ENCODE data around the gene CNOT3.

The CNOT3 gene

GRCh38 chr19:54149021-54149812 lies 11.7 kb downstream of the CNOT3 start:
- no peak for DNase-seq (ENCODE audit: low read depth in 2 of 2)

DNA sequence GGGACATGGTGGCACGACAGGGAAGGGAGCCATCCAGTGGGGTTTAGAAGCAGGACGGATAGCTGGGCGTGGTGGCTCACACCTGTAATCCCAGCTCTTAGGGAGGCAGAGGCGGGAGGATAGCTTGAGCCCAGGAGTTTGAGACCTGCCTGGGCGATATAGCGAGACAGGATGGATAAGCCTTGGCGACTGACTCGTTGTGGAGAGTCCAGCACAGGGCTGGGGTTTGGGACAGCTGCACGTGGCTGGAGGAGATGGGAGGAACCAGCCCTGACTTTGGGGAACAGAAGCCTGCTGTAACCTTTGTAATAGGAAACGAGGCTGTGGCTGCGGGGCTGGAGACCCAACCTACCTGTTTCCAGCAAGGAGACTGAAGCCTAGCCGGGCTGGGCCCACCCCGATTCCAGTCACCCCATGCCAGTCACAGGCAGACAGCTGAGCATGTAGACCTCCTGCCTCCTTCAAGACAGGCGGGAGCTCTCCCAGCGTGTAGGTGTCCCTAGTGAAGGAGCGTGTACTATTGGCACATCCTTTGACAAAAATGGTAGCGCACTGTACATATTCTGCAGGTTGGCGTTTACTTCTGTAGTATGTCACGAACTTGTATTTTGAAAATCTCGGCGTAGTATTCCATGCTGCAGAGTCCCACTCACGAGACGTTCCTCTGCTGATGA lies 13.9 kb downstream of the CNOT3 start:
- DNase-seq (ENCODE audit: low read depth in 2 of 2): no peak

DNA sequence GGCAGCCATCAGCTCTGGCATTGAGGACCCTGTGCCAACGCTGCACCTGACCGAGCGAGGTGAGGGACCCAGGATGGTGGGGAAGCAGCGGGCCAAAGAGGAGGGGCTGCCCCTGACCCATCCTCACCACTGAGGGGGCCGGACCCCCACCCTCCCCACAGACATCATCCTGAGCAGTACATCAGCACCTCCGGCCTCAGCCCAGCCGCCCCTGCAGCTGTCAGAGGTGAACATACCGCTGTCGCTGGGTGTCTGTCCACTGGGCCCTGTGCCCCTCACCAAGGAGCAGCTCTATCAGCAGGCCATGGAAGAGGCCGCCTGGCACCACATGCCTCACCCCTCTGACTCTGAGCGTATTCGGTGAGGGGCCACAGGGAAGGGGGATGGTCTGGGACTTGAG lies 14.7 kb downstream of the CNOT3 start:
- DNase-seq (ENCODE audit: low read depth in 2 of 2): no peak

GRCh38 chr19:54152878-54153524 lies 15.4 kb downstream of the CNOT3 start:
- no peak for DNase-seq (ENCODE audit: low read depth in 2 of 2)

- no peak for DNase-seq (ENCODE audit: low read depth in 2 of 2)
These were observed 16.3 kb downstream of the CNOT3 start for GRCh38 chr19:54153731-54154326.

DNA sequence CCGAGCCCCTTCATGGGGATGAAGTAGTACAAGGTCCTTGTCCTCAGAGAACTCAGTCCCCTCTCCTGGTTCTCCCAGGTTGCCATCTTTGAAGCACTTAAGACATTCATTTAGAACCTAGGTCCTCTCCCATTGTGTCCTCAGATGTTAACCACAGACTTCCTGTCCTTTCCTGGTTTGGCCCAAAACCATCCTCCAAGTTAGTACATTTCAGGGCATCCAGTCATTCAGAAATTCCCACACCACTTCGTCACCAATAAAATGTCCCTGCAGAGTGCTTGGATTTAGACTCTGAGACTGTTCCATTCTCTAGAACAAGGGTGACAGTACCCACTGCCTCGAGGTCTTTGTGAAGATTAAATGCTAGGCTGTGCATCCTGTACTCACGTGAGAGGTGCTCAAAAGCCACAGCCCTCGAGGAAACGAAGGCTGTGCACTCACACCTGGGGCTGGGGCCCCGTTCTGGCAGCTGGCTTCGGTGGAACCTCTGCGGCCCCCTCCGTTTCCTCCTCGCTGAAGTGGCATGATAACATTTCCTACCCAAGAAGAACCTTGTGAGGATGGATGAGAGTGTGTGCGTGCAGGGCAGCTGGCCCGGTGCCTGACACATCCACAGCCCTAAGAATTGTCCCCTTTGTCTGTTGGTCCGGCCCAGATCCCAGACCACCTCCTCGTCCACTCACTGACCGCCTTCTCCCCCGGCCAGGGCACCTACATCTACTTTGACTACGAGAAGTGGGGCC lies 17.2 kb downstream of the CNOT3 start:
- no peak for DNase-seq (ENCODE audit: low read depth in 2 of 2)

- no peak for DNase-seq (ENCODE audit: low read depth in 2 of 2)
These were observed 18.1 kb downstream of the CNOT3 start for GRCh38 chr19:54155694-54156093.

DNA sequence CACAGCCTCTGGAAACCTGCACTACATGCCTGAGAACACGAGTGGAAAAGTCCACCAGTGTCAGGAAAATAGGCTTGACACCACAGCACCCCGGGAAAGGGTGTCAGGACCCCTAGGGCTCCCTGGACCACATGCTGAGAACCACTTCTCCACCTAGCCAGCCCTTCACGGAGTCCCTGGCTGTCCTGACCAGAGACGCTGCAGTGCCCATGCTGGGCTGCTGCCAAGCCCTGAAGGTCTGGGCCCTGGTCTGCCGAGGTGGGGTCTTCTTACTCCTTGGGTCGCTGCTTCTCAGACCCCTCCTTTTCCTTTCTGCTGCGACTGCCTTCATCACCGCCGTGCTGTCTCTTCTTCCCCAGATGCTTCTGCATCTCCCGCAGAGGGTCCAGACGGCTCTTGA lies 18.9 kb downstream of the CNOT3 start:
- no peak for DNase-seq (ENCODE audit: low read depth in 2 of 2)

GRCh38 chr19:54156953-54157352 lies 19.4 kb downstream of the CNOT3 start:
- DNase-seq (ENCODE audit: low read depth in 2 of 2): no peak

- DNase-seq (ENCODE audit: low read depth in 2 of 2): peak in 1 of 2 donors; percentile 25
These were observed 21.3 kb downstream of the CNOT3 start for GRCh38 chr19:54158812-54159351.

DNA sequence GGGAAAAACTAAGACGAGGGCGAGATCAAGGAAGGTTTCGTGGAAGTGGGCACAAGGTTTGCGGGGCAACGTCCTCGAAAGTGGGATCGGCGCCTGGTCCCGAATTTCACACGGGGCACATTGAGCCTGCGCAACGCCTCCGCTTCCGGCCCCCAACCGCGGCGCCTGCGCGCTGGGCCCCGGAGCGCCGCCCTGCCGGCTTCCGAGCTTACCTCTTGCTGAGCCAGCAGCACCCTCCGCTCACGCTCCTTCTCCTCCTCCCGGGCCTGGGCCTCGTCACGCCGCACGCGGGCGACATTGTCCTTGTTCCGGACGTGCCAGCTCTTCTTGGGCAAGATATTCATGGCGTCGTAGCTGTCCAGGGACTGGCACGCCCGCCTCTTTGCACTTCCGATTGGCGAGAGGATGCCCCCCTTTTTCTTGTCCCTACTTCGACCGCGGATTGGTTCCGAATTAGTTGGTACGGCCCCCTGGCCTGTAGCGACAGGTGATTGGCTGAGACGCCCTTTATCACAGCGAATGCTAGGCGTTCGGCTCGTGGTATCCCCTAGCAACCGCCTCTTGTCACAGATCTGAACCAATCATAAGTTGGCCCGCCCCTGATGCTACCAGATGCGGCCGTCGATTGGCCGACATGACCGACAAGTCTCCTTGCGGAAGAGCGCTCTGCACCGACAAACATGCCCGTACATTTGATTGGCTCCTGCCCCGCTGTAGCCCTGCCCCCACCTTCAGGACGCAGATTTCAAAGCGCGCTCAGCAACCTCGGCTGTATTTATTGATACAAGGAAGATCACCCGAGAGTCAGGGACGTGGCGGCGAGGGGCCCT lies 22.0 kb downstream of the CNOT3 start, which contains the start of gene LENG1:
LENG1 (minus strand) TSS at position 370 of the 830 bp plus-strand sequence; CDS start at position 344, 26 bp downstream.
- DNase-seq (ENCODE audit: low read depth in 2 of 2): peak; percentile 98 to 99

DNA sequence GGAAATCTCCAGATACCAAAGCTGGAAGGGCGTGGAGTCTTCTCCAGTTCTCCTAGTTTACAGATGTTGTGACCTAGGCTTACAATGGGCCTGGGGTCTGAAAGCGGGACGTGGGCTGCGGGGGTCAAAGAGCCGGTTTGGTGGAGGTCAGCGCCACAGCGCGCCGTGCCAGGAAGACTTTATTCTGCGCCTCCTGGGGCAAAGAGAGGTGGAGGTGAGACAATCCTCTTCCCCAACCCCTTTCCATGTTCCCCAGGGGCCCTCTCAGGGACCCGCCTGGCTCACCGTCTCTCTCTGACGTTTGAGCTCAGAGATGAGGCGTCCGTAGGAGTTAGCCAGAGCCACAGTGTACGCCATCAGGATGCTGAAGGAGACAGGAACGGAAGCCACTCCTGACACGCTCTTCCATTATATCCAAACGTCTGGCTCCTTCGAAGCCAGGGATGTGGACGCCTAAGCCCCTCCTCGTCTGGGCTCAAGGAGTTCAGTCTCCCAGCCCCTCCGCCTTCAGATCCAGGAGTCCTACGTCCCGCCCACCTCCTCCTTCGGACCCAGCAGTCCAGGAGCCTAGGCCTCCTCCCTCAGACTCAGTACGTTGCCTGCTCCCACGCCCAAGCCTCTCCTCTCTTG lies 22.7 kb downstream of the CNOT3 start:
- DNase-seq (ENCODE audit: low read depth in 2 of 2): no peak

DNA sequence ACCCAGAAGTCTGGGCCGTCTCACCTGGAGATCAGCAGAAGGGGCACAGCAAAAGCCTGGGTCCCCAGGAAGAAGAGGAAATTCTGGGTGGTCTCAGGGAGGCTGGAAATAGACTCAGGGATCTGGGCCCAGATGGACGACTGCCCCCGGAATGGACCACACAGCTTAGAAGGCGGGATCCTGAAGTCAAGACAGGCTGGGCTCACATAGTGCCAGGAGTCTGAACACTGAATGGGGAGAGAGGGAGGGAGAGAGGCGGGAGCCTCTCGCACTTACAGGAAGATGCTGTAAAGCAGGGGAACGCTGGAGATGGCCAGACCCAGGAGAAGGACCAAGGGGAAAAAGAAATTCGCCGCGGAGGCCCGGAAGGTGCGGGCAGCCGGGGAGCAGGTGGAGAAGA lies 23.3 kb downstream of the CNOT3 start:
- no peak for DNase-seq (ENCODE audit: low read depth in 2 of 2)

DNA sequence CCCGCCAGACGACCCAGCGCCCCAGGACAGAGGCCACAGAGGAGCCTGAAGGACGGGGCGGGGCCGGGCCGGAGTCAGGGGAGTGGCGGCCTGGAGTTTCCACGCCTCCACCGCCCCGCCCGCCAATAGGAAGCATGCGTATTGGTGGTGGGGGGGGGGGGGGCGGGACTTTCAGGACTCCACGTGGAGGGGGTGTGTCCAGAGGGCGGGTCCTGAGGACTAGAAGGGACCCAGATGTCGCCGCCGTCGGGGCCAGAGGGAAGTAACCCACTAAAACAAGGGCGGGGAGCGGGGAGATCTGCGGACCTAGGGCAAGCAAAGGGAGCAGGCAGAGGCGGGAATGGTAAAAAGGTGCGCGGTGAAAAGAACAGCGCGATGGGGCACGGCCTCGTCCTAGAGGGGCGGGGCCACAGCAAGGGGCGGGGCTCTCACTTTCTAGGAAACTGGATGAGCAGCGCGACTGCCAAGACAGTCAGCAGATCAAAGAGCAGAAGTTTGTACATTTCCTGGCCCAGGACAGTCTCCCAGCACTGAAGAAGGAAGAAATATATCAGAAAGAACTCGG lies 24.8 kb downstream of the CNOT3 start:
- DNase-seq (ENCODE audit: low read depth in 2 of 2): peak; percentile 70 to 79

GRCh38 chr19:54162884-54163283 lies 25.3 kb downstream of the CNOT3 start:
- DNase-seq (ENCODE audit: low read depth in 2 of 2): no peak

DNA sequence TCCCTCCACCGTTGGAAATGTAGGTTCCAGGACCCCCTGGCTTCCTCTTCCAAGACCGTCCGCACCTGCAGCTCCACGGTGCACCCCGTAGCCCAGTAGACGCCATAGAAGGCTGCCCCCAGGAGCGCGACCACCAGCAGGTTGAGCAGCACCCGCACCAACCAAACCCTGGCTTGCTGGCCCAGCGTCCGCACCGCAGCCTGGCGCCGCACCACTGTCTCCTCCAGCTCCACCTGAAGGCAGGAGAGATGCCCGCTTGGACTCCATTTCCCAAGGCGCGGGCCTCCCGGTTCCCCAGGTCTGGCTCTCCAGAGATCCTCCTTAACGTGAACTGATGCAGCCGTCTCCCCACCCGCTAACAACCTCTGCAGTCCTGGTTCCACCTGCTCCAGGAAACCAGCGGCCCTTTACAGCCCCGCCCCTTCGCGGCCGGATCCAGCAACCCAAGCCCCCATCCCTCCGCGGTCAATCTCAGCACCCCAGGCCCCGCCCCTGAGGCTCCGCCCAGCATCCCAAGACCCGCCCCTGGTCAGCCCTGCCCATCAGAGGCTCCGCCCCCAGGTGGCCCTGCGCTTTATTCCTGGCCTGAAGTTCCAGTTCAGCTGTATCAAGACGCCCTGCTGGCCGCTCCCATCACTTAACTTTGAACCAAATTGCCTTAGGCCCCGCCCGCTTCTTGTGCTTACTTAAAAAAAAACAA lies 27.0 kb downstream of the CNOT3 start:
- peak in 1 of 2 donors; percentile 36 for DNase-seq (ENCODE audit: low read depth in 2 of 2)

DNA sequence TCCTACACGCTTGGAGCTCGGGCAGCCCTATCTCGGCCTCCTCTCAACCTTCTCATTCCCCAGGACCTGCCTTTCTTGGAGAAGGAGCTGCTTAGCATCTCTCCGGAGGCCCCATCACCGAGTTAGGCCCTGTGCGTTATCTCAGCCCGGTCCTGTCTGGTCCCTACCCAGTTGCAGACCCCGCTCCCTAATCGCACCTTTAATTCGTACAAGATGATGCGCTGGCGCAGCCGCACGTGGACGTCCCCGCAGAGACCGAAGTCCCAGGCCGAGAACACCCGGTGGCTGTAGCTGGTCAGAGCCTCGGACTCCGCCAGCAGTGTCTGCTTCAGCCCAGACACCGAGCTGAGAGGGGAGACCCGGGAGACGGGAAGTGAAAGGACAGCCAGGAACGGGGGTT lies 27.7 kb downstream of the CNOT3 start:
- no peak for DNase-seq (ENCODE audit: low read depth in 2 of 2)

DNA sequence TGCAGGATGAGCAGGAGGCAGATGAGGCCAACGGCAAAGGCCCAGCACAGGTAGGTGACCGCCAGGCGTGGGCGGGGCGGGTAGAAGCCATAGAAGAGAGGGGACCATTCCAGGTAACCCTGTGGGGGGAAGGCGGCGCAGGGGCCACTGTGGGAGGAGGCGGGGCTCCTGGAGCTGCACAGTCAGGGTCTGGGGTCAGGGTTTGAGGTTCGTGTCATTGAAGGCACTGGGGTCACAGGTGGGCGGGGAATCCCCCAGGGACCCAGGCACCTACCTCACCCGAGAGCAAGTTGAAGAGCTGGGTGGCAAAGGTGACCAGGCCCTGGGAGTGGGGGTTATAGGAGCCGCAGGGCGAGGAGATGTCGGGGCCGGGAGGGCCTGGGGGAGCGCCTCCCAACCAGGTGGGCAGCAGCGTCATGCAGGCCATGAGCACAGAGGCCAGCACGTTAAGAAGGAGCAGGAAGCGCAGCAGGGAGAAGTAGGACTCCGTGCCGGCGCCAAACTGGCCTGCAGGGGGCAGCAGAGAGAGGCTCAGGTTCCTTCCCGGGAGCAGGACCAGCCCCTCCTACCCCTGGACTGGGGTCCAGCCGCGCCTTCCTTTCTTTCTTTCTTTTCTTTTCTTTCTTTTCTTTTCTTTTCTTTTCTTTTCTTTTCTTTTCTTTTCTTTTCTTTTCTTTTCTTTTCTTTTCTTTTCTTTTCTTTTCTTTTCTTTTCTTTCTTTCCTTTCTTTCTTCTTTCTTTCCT lies 30.8 kb downstream of the CNOT3 start:
- DNase-seq (ENCODE audit: low read depth in 2 of 2): peak; percentile 77 to 89

Data from stimulated activated CD4-positive, alpha-beta T cell treated with anti-CD3 and anti-CD28 coated beads, Interleukin-15, amount 100 ng/mL, for 48 hours (primary cell).